HG03159 (cell line): ENCODE results near the gene TRIO.

Experiments used
- ATAC-seq: cut with Tn5 transposase; IDR thresholded peaks from one replicate; pipeline ENCODE4 v1.9.1; 2021; ENCODE audit warnings: mild to moderate bottlenecking, moderate library complexity; ENCODE audit not compliant: unreplicated experiment

The TRIO gene

DNA sequence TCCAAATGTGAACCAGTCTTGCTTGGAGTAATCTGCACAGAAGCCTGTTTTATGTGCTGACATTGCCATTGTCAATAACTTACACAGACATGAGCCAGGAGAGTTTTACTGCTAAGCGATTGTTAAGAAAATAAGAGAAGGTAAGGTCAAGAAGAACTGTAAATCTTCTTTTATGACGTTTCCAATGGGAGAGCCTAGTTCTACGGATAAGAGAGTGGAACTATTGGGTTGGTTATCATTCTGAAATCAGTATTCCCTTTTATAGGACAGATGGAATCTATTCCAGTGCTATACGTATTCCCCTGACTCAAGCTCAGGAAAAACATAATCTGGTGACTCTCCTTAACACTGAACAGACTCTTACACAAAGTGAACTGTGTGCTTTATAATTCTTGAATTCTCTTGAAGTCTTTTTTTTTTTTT is 300.5 kb downstream of the TRIO start:
- ATAC-seq, result no peak

DNA sequence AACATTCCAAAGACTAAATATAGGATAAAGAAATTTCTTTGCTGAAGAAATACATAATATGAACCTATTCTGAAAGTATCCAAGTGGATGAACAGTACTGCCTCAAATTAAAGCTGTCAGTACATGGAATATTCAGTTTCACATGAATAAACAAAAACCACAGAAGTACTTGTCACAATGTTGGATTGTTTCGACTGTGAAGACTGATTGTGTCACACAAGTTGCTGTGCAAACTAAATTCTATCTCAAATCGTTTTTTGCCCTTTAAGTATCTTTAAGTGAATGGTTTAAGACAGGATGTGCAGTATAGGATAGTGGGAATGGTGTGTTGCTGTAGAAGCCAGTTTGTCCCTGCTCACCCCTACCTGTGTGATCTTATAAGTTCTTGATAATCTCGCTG is 301.0 kb downstream of the TRIO start:
- ATAC-seq, result no peak

DNA sequence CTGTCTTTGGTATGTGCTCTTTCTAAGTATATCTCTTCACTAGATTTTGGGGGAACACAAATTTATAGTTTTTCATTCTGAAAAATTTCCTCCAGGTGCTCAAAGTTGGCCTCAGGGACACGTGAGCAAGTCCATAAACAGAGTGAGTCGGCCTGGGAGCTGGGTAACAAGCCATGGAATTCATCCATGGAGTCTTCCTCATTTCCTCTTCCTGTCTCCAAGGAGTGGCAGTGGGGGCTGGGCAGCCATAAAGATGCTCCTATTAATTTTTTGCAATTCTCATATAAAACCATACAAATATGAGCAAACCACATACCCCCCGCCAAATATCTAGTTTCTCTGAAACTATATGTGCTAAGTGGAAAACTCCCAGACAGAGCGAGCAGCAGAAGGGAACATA is 301.9 kb downstream of the TRIO start:
- no peak for ATAC-seq

- no peak for ATAC-seq
These were observed 302.6 kb downstream of the TRIO start for GRCh38 chr5:14445576-14446290.

DNA sequence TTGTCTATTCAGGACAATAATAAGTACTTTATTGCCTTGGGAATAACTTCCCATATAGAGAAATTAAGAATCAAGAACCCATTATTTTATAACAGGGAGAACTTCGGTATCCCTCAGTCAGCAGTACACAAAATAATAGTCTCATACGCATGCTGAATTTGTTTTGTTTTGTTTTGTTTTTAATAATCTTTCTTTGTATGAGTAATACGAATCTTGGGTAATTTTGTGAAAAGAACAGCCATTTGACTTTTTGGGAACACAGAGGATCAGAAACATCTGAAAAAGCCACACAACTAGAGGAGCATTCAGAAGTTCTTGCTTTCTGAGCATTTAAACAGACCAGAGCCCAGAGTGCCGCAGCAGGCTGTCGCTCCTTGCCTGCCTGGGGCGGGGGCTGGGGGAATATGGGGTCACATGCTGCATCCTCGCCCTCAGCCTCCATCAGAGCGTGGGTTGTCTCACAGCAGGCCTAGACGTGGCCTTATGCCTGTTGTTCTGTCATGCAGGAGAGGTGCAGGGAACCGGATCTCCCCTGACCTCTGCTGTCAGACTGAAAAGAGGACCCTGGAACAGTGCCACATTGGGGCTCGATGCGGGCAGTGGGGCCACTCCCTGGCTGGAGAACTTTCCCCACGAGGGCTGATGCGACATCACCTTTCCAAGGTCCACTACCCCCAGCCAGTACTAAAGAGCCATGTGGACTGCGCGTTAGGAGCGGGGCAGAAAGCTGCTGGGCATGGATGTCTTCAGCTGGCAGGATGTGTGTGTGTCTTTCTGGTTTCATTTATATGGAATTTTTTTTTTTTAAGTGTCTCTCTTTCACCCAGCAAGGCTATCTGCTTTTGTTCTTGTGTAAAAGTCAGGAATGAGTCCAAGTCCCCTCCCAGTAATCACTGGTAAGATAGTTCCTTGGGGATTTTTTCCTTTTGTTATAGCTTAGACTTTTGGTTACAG is 305.1 kb downstream of the TRIO start:
- no peak for ATAC-seq

GRCh38 chr5:14449052-14449661 is 306.0 kb downstream of the TRIO start:
- ATAC-seq, result no peak

DNA sequence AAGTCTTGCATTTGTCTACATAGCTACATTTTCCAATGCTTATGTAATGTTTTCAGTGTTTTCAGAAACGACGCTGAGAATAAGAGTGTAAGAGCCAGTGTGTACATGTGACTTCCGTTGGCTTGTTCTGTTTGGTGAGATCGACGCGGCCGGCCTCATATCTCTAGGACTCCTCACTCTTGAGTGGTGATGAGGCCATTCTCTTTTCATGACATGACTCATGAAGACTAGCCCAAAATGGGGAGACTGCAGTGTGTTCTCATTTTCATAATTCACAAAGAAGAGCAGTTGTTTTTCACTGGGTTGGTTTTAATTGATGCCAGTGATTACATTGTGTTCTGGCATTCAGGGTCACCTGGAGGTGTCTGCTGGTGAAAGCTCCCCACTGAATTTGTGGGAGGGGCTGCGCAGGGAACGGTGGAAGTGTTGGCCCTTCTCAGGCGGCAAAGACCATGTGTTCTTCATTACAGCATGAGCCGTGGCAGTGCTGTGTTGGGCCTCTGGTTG is 306.9 kb downstream of the TRIO start:
- ATAC-seq, result no peak

DNA sequence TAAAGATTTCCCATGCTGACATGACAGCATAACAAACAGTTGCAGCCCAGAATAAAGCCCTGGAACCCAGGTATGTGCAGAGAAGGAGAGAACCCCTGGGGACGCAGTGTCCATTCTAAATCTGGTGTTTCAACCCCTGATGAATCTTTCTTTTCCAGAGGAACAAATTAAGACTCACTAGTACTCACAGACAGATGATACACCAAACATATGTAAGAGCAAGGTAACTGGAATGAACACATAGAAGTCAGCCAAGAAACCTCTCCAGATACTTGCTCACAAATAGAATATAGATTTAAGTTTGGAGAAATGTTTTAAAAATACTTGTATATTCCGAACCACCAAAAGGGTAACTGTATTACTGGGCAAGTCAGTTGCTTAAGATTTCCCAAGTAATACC is 307.6 kb downstream of the TRIO start:
- ATAC-seq, result no peak

DNA sequence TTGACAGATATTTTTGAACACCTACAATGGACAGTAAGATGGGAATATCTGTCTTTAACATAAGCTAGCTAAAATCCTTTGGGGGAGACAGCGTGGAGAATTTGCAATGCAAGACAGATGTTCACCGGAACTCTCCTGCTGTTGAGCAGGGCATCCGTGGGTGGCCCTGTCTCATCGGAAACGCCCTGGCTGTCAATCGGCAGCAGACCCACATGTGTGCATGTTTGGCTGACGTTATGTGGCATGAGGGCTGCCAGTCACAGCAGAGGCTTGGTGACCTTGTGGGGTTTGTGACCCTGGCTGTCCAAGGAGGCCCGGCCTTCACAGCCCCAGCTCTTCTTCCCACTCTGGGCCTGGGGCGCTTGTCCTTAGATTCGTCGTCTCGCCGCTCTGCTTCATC is 308.7 kb downstream of the TRIO start:
- no peak for ATAC-seq

- ATAC-seq, result no peak
These were observed 309.7 kb downstream of the TRIO start for GRCh38 chr5:14452685-14453454.

- no peak for ATAC-seq
These were observed 310.3 kb downstream of the TRIO start for GRCh38 chr5:14453481-14453880.

- no peak for ATAC-seq
These were observed 312.7 kb downstream of the TRIO start for GRCh38 chr5:14455814-14456321.

GRCh38 chr5:14457476-14457875 is 314.3 kb downstream of the TRIO start:
- ATAC-seq, result no peak

DNA sequence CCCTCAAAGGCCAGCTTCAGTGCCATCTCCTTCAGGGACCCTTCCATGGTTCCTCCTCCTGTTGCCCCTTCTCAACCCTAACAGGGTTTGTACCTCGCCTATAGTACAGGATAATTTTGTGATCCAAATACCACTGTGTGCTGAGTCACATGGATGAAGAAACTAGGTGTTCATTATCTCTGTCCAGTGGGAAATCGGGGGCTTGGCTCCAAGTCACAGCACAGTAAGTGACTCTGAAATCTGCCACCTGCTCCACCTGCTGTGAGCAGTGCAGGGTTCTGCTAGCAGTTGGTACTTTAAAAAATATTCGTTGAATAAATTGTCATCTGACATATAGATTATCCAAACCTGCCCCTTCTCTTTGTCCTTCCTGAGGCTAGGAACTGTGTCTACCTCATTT is 315.3 kb downstream of the TRIO start:
- no peak for ATAC-seq

- ATAC-seq, result no peak
These were observed 317.8 kb downstream of the TRIO start for GRCh38 chr5:14460844-14461398.

DNA sequence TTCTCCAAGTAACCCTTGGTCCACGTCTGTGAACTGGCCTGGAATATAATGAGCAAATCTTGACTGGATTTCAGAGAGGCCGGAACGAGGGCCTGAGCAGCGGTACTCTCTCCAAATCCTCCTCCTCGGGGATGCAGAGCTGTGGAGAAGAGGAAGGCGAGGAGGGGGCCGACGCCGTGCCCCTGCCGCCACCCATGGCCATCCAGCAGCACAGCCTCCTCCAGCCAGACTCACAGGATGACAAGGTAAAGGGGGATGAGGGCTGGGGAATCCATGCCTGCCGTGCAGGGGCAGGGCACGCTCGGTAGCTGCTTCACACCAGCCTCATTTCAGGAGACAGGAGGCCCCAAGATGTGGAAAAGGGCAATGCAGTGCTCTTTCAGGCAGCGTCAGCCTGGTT is 319.5 kb downstream of the TRIO start:
- no peak for ATAC-seq

- no peak for ATAC-seq
These were observed 320.5 kb downstream of the TRIO start for GRCh38 chr5:14463629-14464028.

DNA sequence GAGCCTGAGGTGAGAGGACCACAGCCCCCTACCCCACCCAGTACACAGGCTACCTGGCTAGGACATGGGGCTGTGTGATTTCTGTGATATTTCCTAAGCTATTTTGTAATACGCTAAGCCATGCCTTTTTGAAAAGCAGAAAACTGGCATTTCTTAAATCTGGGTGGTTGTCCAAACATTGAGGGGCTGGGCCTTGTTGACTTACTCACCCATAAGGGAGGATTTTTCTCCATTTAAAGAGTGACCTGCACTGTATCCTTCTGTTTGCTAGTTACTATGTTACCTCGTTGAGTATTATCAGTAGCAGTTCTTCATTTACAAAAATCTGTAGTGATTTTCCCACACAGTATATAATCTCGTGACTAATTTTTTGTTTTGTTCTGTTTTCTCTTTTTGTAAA is 321.0 kb downstream of the TRIO start:
- no peak for ATAC-seq

GRCh38 chr5:14464671-14465070 is 321.5 kb downstream of the TRIO start:
- no peak for ATAC-seq

DNA sequence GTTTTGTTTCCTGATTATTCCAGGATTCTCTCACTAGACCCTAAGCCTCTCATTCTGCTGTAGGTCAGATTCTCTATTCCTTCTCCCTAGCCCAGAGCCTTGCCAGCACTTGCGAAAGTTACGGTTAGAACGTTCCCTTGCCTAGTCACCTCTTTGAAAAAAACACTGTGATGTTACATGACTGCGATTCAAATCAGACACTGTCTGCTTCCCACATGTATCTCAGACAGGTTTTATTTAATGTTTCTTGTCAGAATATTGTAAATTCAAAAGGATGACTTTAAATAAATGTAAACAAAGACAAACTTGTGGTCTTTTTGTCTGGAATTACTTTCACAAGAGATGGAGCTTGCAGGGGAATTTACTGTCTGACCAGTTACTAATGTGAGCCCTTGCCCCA is 322.0 kb downstream of the TRIO start:
- no peak for ATAC-seq
